Hematopoietic multipotent progenitor cell treated with erythropoietin and hydrocortisone succinate and interleukin-3 and kit ligand, for 8 days (in vitro differentiated cells): ENCODE data around the gene JAM2.
"Not testable (repeated sequence)": the region's sequence is repeated elsewhere in the genome, so short reads cannot be mapped to it uniquely, and the experiment has no call there.

Experiments
- DNase-seq: peaks from one replicate; pipeline ENCODE4 v3.0.0-alpha.2; 2015

The JAM2 gene, protein sequence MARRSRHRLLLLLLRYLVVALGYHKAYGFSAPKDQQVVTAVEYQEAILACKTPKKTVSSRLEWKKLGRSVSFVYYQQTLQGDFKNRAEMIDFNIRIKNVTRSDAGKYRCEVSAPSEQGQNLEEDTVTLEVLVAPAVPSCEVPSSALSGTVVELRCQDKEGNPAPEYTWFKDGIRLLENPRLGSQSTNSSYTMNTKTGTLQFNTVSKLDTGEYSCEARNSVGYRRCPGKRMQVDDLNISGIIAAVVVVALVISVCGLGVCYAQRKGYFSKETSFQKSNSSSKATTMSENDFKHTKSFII

DNA sequence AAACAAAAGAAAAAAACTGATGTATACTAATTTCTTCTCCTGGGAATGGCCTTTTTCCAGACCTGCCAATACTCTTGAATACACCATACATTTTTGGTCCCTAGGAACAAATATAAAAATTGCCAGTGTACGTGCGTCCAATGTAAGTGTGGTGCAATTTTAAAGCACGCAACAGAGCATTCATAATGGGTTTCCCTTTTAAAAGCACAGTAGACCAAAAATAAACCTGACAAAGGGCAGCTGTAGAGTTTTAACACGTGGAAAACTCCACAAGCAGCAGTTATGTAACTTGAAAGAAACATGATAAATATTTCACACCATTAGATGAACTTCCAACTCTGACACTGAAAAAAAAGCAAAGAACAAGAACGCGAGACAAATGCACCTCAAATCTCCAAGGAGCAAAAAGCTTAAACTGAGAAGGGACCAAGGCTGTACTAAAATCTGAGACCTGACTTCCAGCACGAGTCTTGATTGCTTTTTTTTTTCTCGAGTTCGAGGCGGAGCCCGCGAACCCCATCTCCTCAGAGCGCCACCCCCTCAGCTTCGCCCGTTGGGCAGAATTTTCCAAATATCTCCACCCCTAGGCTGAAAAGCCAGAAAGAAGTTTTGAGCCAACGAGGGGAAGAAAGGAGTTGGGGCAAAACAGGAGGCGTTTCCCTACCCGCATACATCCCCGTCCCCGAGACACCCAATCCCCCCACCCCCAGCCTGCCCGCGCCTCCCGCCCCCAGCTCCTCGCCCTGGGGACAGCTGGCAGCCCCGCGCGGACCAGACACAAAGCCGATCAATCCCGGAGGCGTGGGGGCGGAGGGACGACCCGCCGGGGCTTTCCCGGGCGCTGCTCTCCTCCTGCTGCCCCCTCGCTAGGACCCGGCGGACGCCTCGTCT is at the start of gene JAM2:
Gene JAM2, plus strand, starts transcription at position 599 of the 891 bp plus-strand sequence. CDS start 564 bp downstream, outside the sequence.
- DNase-seq = no peak

DNA sequence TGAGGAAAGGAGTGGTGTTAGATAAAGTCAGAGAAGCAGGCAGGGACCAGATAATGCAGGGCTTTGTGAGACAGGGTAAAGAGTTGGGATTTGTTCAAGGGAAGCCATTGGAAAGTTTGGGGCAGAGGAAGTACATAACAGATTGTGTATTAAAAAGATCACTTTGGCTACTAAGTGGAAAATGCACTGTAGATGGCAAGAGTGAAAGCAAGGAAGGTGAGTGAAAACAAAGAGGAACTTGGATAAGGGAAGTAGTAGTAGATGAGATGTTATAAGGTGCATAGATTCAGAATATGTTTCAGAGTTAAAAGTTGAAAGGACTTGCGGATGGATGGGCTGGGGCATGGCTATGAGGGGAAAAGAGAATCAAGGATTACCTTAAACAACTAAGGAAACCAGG is 49.2 kb upstream of the JAM2 start:
- DNase-seq = no peak

DNA sequence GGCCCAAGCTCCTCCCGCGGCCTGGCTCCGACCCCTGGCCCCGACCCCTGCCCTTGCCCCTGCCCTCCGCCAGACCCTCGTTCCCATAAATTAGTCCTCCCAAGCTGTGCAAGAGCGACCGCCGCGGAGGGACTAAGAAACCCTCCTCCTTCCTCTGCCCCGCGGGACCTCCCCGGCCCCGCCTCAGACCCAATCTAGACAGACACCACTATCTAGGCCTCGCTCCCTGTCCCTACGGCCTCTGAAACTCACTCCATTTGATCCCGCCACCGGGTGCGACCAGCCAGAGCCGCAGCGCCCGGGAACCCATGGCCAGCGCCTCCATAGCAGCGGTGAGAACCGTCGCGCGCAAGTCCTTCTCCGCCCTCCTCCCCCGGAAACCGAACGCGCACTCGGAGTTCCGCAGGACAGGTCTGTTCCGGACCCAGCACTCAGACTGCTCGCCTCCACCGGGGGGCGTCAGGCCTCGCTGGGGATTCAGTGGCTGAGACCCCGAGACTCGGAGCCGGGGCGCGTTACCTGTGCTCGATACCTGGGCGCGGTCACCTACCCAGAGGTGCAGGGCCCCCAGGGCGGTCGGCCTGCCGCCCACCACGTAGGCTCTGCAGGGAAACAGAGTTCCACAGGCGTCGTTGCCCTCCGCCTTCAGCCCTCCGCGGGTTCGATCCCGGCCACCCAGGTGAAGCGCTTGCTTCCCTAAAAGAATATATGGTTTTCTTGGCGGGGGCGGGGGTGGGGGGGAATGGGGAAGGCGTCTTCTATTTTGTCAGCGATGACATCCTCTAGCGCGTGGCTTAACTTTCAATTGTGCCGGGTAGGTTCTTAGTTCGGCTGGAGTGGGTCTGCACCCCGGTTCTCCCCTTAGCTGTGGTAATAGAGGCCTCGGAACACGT is 31.7 kb upstream of the JAM2 start, which contains the start of gene MRPL39:
Gene MRPL39, minus strand, starts transcription at position 331 of the 893 bp plus-strand sequence. Its CDS starts 6 bp downstream, at position 325.
- peak; percentile 89 for DNase-seq

DNA sequence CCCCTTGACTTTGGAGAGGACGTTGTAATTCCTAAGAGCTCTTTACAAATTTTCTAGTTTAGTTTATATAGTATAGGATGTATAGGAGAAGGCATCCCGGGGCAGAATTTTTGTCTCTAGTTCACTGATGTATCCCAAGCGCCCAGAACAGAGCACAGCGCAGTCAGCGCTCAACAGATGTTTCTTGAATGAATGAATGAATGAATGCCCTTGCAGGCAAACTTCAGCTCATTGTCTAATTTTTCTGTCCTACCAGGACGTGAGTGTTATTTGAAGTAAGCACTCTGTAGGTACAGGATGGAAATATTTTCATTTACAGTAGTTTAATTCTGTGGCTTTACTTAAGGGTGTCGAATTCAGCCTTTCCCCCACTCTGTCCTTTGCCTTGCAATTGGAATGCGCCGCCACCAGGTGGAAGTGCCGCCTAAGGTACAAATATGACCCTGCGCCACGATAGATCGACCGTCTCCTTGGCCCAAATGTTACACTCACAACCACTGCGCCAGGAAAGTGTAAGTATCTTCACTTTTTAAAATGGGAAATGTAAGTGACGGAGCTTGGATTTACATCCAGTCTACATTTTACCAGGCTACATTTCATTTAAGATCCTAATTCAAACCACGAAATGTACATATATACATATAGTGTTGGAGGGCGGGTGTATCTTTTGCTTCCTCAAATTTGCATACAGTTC is 30.9 kb upstream of the JAM2 start:
- DNase-seq = peak; percentile 87

DNA sequence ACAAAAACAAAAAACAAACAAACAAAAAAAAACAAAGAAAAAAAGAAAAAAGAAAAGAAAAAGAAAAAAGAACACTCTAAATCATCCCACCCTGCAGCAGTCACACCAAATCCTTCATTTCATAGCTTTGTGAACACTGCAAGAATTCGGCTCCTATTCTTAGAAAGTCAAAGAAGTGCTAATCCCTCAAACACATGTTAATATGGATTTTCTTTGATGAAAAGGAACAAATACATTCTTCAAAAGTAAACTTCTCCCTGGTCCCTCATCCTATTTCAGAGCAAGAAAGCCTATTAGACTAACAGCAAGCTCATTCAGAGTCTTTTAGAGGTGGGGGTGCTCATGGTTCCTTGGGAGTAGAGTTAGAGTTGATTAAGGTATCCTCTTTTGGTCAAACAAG is 24.6 kb upstream of the JAM2 start:
- DNase-seq = no peak

DNA sequence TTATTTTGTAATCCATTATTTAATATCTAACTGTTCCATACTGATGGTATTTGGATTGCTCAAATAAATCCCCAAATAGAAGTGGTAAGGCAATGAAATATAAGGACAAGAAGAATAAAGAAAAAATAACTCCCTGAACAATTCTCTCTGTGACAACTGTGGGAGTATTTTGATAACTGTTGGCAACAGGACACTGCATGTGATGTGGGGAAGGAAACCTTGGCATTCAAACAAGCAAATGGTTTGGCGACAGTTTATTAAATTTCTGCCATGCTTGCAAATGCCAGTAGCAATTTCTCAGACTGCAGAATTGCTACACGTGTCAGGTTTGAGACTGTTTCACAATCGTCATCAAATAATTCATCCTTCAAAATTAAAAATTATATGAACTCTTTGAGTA is 23.2 kb upstream of the JAM2 start:
- no peak for DNase-seq

DNA sequence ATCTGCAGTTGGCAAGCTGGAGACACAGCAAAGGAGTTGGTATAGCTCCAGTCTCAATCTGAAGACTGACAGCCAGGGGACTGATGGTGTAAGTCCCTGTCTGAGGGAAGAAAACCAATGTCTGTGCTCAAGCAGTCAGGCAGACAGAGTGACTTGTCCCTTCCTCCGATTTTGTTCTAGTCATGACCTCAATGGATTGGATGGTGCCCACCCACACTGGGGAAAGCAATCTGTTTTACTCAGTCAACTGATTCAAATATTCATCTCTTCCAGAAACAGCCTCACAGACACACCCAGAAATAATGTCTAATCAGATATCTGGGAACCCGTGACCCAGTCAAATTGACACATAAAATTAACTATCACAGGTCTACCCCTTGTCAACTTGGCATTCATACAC is 19.9 kb upstream of the JAM2 start:
- no peak for DNase-seq

DNA sequence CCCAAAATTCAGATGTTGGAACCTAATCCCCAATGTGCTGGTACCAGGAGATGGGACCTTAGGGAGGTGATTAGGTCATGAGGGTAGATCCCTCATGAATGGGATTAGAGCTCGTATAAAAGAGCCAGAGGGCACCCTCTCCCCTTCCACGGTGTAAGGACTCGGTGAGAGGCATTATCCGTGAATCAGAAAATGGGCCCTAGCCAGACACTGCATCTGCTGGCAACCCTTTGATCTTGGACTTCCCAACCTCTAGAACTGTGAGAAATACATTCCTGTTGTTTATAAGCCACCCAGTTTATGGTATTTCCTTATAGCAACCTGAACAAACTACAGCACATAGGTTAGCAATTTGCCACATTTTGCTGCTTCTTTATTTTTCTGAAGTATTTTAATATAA is 14.5 kb upstream of the JAM2 start:
- no peak for DNase-seq

DNA sequence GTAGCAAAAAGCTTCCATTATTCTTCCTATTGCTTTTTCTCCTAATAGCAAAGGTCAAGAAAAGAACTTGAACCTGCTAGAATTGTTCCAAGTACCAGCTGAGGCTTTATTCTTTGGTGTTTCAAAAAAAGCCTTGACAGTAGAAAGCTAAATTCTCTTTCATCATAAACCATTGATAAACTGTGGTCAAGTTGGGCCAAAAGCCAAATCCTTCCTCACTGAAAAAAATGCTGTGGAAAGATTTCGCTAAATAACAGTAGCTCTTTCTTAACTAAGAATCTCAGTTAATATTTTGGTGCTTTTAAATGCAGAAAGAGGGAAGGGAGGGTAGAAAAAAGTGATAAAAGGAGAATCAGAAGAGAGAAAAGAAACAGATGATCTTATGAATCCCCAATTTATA is 14.0 kb upstream of the JAM2 start:
- no peak for DNase-seq

DNA sequence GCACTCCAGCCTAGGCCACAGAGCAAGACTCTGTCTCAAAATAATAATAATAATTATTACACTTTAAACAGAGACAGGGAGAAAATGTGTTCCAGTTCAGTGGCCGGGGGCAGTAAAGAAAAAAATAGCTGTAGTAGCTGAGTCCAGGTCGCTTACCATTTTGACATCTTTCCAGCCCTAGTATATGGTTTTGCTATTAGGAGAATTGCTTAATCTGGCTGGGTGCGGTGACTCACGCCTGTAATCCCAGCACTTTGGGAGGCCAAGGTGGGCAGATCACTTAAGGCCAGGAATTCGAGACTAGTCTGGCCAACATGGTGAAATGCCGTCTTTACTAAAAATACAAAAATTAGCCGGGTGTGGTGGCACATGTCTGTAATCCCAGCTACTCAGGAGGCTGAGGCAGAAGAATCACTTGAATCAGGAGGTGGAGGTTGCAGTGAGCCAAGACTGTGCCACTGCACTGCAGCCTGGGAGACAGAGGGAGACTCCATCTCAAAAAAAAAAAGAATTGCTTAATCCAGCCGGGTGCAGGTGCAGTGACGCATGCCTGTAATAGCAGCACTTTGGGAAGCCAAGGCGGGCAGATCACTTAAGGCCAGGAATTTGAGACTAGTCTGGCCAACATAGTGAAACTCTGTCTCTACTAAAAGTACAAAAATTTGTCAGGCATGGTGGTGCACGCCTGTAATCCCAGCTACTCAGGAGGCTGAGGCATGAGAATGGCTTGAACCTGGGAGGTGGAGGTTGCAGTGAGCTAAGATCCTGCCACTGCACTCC is 13.1 kb upstream of the JAM2 start:
- DNase-seq = not testable (repeated sequence)

DNA sequence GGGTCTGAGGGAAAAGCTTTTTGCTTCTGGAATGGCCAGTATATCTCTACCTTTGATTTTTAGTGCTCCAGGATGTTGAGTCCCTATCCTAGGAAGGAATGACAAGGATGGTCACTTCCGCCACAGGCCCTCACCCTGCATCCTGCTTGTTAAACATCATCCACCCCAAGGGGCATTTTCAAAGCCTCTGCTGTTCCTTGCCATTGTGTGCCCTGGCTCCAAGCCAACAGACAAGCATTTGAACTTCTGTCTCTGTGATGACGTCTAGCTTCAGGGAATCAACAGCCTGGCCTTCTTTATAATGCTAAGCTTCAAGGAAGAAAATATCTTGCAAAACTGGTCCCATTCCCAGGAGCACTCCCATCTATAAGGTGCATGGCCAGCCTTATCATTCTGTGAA is 12.3 kb upstream of the JAM2 start:
- DNase-seq = no peak

DNA sequence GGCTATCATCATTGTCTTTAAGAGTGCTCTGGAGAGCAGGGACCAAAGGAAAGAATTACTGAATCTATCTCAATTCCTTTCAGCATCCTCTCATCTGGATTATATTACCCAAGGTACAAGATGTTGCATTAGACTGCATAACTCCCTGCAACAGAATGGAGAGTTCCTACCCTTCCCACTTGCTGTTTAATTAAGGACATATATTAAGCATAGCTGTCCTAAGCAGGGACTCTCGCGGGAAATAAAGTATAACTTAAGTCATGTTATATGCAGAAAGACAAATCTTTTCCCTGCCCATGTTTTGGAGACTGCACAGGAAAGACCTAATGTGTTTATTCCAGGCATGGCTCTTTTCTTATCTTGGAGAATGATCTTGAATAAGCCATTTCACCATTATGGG is 6.8 kb upstream of the JAM2 start:
- DNase-seq = no peak

DNA sequence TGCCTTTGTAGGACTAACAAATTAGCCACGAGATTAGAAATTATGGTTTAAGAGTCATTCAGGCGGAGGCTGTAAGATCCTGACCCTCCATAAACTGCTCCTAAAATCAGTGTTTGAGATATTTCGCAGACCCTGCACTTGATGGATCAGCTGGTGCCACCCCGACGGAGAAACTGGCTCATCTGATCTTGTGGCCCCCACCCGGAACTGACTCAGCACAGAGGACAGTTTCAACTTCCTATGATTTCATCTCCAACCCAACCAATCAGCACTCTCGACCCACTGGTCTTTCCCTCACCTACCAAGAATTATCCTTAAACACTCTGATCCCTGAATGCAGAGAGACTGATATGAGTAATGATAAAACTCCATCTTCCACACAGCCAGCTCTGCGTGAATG is 3.7 kb upstream of the JAM2 start:
- DNase-seq = no peak

DNA sequence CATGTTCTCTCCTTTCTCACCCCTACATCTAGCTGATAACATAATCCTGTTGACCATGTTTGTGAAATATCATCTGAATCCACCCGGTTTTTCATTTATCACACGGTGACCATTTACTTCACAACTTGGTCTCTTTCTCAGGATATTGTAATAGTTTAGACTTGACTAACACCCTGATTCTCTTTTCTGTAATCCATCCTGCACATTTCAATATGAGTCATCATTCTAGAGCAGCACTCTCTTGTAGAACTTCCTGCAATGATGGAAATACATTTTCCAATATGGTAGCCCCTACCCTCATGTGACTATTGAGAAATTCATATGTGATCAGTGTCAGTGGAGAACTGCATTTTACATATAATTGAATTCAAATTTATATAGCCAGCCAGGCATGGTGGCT is 2.3 kb upstream of the JAM2 start:
- no peak for DNase-seq

DNA sequence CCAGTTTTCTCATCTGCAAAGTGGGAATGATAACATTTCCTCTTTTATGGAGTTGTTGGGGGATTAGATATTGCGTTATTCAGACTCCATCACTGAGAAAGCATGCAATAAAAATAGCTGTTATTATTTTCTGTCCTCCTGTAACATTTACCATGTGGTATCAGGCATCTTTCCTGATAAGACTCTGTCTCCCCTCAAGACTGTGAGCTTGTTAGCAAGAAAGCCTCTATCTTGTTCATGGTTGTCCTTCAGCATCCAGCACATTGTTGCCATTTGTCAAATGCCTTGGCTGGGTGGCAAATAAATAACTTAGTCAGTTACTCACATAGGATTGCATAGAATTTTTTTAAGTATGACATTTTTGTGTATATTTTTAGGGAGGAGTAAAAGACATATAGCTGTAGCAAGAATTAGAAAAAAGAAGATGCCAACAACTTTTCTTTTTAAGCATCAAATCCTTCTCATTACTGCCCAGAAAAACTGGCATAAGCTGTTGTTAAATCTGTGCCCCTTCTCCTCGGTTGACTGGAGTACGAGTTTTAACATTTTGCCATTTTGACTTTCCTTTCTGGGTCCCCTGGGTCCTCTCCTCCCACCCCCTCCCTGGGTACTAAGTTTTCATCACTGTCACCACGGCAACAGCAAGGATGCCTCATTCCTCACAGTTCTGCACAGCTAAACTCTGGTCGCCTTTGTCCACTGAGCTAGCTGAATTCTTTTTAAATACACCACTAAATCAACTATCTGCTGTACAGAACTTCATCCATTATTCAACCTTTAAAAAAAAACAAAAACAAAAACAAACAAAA is 1.0 kb upstream of the JAM2 start:
- DNase-seq = no peak

DNA sequence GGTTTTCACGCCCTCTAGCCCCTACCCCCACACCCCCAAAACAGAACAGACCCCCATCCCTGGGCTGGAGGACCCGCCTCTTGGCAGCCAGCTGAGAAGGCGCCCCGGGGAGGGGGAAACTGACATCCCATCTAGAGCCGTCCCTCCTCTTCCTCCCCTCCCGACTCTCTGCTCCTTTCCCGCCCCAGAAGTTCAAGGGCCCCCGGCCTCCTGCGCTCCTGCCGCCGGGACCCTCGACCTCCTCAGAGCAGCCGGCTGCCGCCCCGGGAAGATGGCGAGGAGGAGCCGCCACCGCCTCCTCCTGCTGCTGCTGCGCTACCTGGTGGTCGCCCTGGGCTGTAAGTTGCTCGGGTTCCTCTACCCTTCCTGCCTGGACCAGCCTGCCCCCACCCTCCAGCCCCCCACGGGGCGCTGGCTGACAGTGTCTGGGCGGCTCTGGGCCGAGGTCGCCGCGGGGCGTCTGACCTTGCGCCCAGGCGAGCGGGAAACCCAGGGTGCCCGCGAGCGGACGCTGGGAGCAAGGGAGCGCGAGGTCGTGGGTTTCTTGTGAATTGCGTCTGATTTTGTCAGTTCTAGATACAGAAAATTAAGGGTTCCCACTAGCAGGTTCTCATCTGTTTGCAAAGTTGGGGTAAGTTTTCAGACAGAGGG is 618 bp downstream of the JAM2 start:
- DNase-seq = no peak

DNA sequence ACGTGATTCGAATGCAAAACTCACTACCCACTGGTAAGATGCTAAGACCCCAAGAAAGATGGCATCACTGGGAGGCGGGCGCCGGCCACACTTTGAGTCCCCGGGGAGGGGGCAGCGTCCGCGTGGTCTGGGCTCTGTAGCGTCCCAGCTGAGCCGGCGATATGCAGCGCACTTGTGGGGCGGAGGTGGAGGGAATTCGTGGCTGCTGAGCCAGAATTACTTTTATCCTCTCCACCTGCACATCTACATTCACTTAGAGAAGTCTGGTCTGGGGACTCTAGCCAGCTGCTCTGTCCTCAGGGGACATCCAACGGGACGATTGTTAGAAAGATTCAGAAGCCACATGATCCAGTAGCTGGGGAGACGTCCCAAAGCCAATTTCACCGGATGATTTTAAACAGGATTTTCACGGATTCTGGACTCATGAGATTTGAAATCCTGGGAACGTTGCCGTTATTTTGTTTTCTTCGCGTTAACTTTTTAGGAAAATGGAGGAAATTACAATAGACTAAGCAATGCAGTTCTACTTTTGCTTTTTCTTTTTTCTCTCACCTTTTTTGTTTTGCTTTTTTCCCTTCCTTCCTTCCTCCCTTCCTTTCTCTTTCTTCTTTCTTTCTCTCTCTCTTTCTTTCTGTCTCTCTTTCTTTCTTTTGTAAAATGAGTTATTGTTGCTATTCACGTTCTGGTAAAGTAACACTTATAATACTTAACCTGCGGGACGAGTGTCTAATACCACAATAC is 1.3 kb downstream of the JAM2 start:
- DNase-seq = no peak

DNA sequence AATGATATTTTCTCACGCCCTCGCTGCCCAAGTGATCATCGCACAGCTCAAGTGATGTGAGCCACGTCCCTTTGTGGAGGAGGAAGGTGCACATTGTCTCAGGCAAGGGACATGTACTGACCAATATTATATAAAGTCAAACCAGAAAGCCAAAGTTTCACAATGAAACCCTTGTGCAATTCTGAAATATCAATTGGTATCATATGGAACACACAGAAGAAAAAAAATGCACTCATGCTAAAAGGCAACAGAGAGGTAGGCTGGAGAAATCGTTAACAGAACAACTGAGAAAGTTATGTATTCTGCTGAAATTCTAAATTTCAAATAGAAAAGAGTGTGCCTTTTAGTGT is 1.9 kb downstream of the JAM2 start:
- DNase-seq = no peak

DNA sequence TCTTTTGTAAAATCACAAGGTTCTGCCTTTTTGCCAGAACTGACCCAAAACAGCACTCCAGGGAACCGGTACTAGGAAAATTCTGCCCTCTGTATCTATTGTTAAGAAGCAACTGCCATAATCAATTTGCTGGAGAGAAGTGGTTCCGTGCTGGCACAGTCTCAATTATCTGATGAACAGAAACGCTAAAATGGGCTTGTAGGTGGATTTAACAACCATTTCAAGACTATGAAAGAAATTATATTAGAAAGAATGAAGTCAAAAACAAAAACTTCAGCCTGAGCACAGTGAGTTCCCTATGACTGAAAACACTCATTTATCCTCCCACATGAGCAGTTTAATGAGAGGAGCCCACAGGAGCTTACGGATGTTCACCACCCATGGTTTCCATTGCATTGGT is 4.4 kb downstream of the JAM2 start:
- DNase-seq = no peak

DNA sequence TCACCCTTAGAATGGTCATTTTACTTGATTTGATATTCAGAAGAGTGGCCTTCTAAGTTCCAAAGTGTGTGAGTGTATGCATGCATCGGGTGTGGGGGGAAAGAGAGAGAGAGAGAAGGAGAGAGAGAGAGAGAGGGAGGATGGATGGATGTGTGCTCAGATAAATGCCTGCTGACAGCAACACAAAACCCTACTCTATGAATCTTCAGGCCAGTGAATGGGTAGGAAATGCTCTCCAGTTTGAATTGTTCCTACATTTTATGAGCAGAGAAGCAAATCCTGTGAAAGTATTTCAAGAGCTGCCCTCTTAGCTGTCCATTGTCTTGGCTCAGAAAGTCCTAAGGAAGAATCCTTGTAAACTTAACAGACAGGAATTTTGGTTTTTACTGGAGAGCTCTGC is 7.4 kb downstream of the JAM2 start:
- DNase-seq = no peak
